PC-3 (cell line): ENCODE measurements around the gene UCHL1. TPM values are rescaled to one million over a fixed set of nuclear protein-coding genes. Genes with fewer than 3 reads are reported as not detected.

Experiments
- ATAC-seq: fragments of 200-7000 bp; cut with Tn5 transposase; 2 replicates; pipeline ENCODE4 v1.9.1; 2020; ENCODE audit warnings: mild to moderate bottlenecking, moderate library complexity
- BruUV-seq: library from RNA; stranded (reverse); fragments of 400-500 nt; replicated peaks from 2 replicates; lab custom pipeline; 2021; lab: Mats Ljungman, UMichigan
- CTCF ChIA-PET: fragments of 300-600 bp; sonication (Branson Sonifier 250); formaldehyde crosslinking; loops from one replicate; lab custom pipeline; 2022; ENCODE audit warnings: antibody characterized with exemption; lab: Charles Lee
- POLR2A ChIA-PET: fragments of 300-600 bp; sonication (Branson Sonifier 250); formaldehyde crosslinking; loops from one replicate; lab custom pipeline; 2022; ENCODE audit warnings: antibody characterized with exemption; ENCODE audit not compliant: unreplicated experiment; lab: Charles Lee
- DNase-seq: peaks from one replicate; pipeline ENCODE4 v3.0.0-alpha.2; 2015
- H2AFZ ChIP-seq: fragments of 300-600 bp; sonication (generic); 2 replicates; pipeline ENCODE4 v1.6.0; 2016; ENCODE audit warnings: antibody characterized with exemption, low read length
- H3F3A ChIP-seq: fragments of 300-600 bp; sonication (generic); one replicate; pipeline ENCODE4 v1.6.0; 2017; ENCODE audit warnings: antibody characterized with exemption, low read length, control low read depth, mild to moderate bottlenecking; ENCODE audit not compliant: unreplicated experiment
- H3K27ac ChIP-seq: fragments of 300-600 bp; sonication (generic); 2 replicates; pipeline ENCODE4 v1.5.1; 2016; ENCODE audit warnings: mild to moderate bottlenecking, low read length
- H3K27me3 ChIP-seq: fragments of 300-600 bp; sonication (generic); 2 replicates; pipeline ENCODE4 v1.6.1; 2016; ENCODE audit warnings: low read length, mixed read lengths
- H3K36me3 ChIP-seq: fragments of 300-600 bp; sonication (generic); 2 replicates; pipeline ENCODE4 v1.6.1; 2016; ENCODE audit warnings: low read depth, mixed run types, low read length, mixed read lengths
- H3K4me1 ChIP-seq: fragments of 300-600 bp; sonication (generic); 2 replicates; pipeline ENCODE4 v1.5.1; 2016; ENCODE audit warnings: low read length; ENCODE audit not compliant: insufficient read depth
- H3K4me2 ChIP-seq: fragments of 300-600 bp; sonication (generic); 2 replicates; pipeline ENCODE4 v1.6.0; 2016; ENCODE audit warnings: low read length
- H3K4me3 ChIP-seq: fragments of 300-600 bp; sonication (generic); 2 replicates; pipeline ENCODE4 v1.5.1; 2016; ENCODE audit warnings: mild to moderate bottlenecking, low read length, mixed read lengths
- H3K79me2 ChIP-seq: fragments of 300-600 bp; sonication (generic); 2 replicates; pipeline ENCODE4 v1.6.1; 2017; ENCODE audit warnings: low read length, mixed read lengths
- H3K9ac ChIP-seq: fragments of 300-600 bp; sonication (generic); 2 replicates; pipeline ENCODE4 v1.6.0; 2016; ENCODE audit warnings: mild to moderate bottlenecking, low read length
- H3K9me2 ChIP-seq: fragments of 300-600 bp; sonication (generic); replicated peaks from 2 replicates; pipeline ENCODE4 v1.6.1; 2016; ENCODE audit warnings: mixed run types, low read length, mixed read lengths
- H3K9me3 ChIP-seq: fragments of 300-600 bp; sonication (generic); 2 replicates; pipeline ENCODE4 v1.6.1; 2016; ENCODE audit warnings: low read length, mixed read lengths
- H4K20me1 ChIP-seq: fragments of 300-600 bp; sonication (generic); 2 replicates; pipeline ENCODE4 v1.6.1; 2016; ENCODE audit warnings: low read length, mixed read lengths
- EZH2 ChIP-seq: fragments of 300-600 bp; sonication (generic); IDR thresholded peaks from one replicate; pipeline ENCODE4 v1.6.1; 2017; ENCODE audit warnings: antibody characterized with exemption, mild to moderate bottlenecking, low read length; ENCODE audit not compliant: unreplicated experiment
- EZH2phosphoT487 ChIP-seq: fragments of 300-600 bp; sonication (generic); IDR thresholded peaks from 2 replicates; pipeline ENCODE4 v1.6.1; 2018; ENCODE audit warnings: mild to moderate bottlenecking, antibody characterized with exemption, low read length, borderline replicate concordance
- intact Hi-C: fragments of 100-400 bp; cut with micrococcal nuclease; formaldehyde crosslinking; loops from 2 replicates; pipeline ENCODE4 v1.9.0; 2023
- total RNA-seq: library from RNA; depleted of rRNA; stranded (reverse); fragments of >200 nt; gene quantifications from 2 replicates; pipeline ENCODE4 v1.2.3, GENCODE V29; 2014
- TF ChIP-seq, protein P1 (sequence below): fragments of 300-600 bp; sonication (generic); conservative IDR thresholded peaks from 2 replicates; pipeline ENCODE4 v1.5.1; 2017; ENCODE audit warnings: antibody characterized with exemption, low read depth, mild to moderate bottlenecking, low read length

The UCHL1 gene
- total RNA-seq, 1 experiment from 2014 or later, result 1.8 TPM

DNA sequence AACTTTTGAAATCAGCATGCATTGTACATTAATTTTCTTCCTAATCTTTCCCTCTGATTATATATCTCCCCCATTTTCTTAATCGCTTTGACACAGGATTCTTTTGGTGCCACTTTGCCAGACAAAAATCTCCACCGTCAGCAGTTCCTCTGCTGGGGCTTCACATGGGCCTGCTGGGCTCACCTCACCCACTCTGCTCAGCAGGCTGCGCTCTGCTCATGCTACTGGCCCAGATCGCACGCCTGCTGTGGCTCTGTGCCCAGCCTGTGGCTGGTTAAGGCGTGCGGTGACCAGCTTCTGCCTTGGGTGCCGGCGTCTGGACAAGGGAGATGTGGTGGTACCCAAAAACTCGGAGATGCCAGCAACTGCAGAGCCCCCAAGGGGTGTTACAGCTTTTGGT, 31.1 kb downstream of the UCHL1 start:
- ATAC-seq, result no peak
- TF ChIP-seq EZH2phosphoT487 (no peak), EZH2 (no peak)
- TF ChIP-seq, protein P1, sequence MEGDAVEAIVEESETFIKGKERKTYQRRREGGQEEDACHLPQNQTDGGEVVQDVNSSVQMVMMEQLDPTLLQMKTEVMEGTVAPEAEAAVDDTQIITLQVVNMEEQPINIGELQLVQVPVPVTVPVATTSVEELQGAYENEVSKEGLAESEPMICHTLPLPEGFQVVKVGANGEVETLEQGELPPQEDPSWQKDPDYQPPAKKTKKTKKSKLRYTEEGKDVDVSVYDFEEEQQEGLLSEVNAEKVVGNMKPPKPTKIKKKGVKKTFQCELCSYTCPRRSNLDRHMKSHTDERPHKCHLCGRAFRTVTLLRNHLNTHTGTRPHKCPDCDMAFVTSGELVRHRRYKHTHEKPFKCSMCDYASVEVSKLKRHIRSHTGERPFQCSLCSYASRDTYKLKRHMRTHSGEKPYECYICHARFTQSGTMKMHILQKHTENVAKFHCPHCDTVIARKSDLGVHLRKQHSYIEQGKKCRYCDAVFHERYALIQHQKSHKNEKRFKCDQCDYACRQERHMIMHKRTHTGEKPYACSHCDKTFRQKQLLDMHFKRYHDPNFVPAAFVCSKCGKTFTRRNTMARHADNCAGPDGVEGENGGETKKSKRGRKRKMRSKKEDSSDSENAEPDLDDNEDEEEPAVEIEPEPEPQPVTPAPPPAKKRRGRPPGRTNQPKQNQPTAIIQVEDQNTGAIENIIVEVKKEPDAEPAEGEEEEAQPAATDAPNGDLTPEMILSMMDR, result no peak
- no peak overlapping the region for H3K4me3 ChIP-seq
- H3K9ac ChIP-seq, result no peak overlapping the region
- no peak overlapping the region for H3K27ac ChIP-seq
- no peaks in the 10 kb centered on the region for H3K9me2 ChIP-seq
- intact Hi-C loops, result loop anchor here (10.0 kb wide), 1 partner anchor 597 kb away; no protein-coding TSS in a partner anchor
- no peak overlapping the region for H2AFZ ChIP-seq
- peaks cover 17% of the 10 kb centered on the region for H3K4me1 ChIP-seq
- H3K27me3 ChIP-seq, result no peaks in the 10 kb centered on the region
- no peak for DNase-seq
- BruUV-seq, result no TSS peak
- H3K36me3 ChIP-seq, result no peaks in the 10 kb centered on the region
- no peak overlapping the region for H3K4me2 ChIP-seq
- no peaks in the 10 kb centered on the region for H3F3A ChIP-seq
- no peaks in the 10 kb centered on the region for H3K9me3 ChIP-seq
- no peaks in the 10 kb centered on the region for H3K79me2 ChIP-seq
- no peaks in the 10 kb centered on the region for H4K20me1 ChIP-seq
- POLR2A ChIA-PET, result no interaction called here
- CTCF ChIA-PET, result no interaction called here

DNA sequence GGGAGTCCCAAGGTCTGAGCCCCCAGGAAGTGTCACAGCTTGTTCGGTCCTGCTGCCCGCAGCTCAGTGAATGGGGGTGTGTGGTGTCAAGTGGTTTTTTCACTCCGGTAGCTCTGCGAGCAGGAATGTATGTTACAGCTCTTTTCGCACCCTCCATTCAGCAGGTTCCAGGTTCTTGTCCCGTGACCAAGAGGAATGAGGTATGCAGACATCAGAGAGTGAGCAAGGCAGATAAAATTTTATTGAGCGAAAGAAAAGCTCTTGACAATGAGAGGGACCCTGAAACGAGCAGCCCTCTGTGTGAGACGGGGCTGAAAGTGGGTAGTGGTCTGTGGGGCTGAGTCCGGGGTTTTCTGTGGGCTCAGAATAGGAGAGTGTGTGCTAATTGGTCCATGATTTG, 31.5 kb downstream of the UCHL1 start:
- H3K9ac ChIP-seq, result no peak overlapping the region
- no peak overlapping the region for H2AFZ ChIP-seq
- H3K4me1 ChIP-seq, result peaks cover 17% of the 10 kb centered on the region
- H3K79me2 ChIP-seq, result no peaks in the 10 kb centered on the region
- no peak overlapping the region for H3K4me2 ChIP-seq
- ATAC-seq, result no peak
- no peaks in the 10 kb centered on the region for H3K9me3 ChIP-seq
- CTCF ChIA-PET, result no interaction called here
- no peak overlapping the region for H3K4me3 ChIP-seq
- no peak overlapping the region for H3K27ac ChIP-seq
- POLR2A ChIA-PET, result no interaction called here
- TF ChIP-seq EZH2, result no peak
- TF ChIP-seq, protein P1, result no peak
- TF ChIP-seq EZH2phosphoT487, result no peak
- no peaks in the 10 kb centered on the region for H3K36me3 ChIP-seq
- no peaks in the 10 kb centered on the region for H3K27me3 ChIP-seq
- no TSS peak for BruUV-seq
- no peaks in the 10 kb centered on the region for H4K20me1 ChIP-seq
- intact Hi-C loops, result loop anchor here (10.0 kb wide), 1 partner anchor 597 kb away; no protein-coding TSS in a partner anchor
- H3F3A ChIP-seq, result no peaks in the 10 kb centered on the region
- no peaks in the 10 kb centered on the region for H3K9me2 ChIP-seq
- no peak for DNase-seq

DNA sequence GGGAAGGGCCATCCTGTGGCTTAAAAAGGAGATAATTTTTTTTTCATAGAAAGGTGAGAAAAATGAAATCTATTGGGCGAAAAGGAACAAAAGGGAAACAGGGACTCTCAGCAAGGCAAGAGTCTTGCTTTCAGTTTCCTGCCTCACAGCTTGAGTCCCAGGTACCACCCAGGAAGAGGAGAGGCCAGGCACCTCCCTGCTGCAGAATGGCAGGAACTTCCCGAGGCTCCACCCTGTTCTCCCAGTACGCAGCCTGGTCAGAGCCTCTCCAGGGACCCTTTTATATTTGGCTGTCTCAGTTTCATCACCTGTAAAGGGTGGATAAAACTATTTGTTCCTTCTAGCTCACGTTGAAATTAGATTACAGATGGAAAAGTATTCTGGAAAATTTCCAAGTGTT, 33.8 kb downstream of the UCHL1 start:
- no TSS peak for BruUV-seq
- H3K27me3 ChIP-seq, result no peaks in the 10 kb centered on the region
- H3K4me3 ChIP-seq, result no peak overlapping the region
- ChIA-PET POLR2A (no interaction called here), CTCF (no interaction called here)
- H3F3A ChIP-seq, result no peaks in the 10 kb centered on the region
- H3K9me2 ChIP-seq, result no peaks in the 10 kb centered on the region
- no peaks in the 10 kb centered on the region for H3K9me3 ChIP-seq
- ATAC-seq (no peak), DNase-seq (no peak)
- peaks cover 17% of the 10 kb centered on the region for H3K4me1 ChIP-seq
- H2AFZ ChIP-seq, result no peak overlapping the region
- H3K4me2 ChIP-seq, result no peak overlapping the region
- H3K27ac ChIP-seq, result no peak overlapping the region
- H3K79me2 ChIP-seq, result no peaks in the 10 kb centered on the region
- TF ChIP-seq EZH2 (no peak), EZH2phosphoT487 (no peak)
- TF ChIP-seq, protein P1, result no peak
- no peaks in the 10 kb centered on the region for H3K36me3 ChIP-seq
- H4K20me1 ChIP-seq, result no peaks in the 10 kb centered on the region
- intact Hi-C loops, result no loop called here
- no peak overlapping the region for H3K9ac ChIP-seq
